Measurements from ENCODE around the gene CDH2. TPM values are rescaled to one million over a fixed set of nuclear protein-coding genes. Genes with fewer than 3 reads are reported as not detected.

CDH2 gene
- total RNA-seq, 1 experiment from 2014 or later, result 36.2 TPM

GRCh38 chr18:28212060-28212459, 35.1 kb upstream of the CDH2 start:
- H3K27ac Mint-ChIP-seq, result no peak overlapping the region
- no peak overlapping the region for H3K23ac ChIP-seq (ENCODE audit: insufficient read length, low read depth, low read length)
- H3K9me3 ChIP-seq (ENCODE audit: control insufficient read depth, low read depth, low read length), result no peaks in the 10 kb centered on the region
- no peaks in the 10 kb centered on the region for H3K27me3 Mint-ChIP-seq (ENCODE audit: low read depth)
- no peak overlapping the region for H2AK5ac ChIP-seq (ENCODE audit: insufficient read length, low read length)
- no peaks in the 10 kb centered on the region for H3K23me2 ChIP-seq (ENCODE audit: insufficient read length, low read depth, low read length, poor library complexity, severe bottlenecking)
- H4K5ac ChIP-seq (ENCODE audit: insufficient read length, low read depth, low read length), result no peak overlapping the region
- H3K79me2 ChIP-seq (ENCODE audit: insufficient read depth, low read length), result no peaks in the 10 kb centered on the region
- H3T11ph ChIP-seq (ENCODE audit: low read length), result no peak overlapping the region
- H3K4ac ChIP-seq (ENCODE audit: low read depth, low read length), result no peak overlapping the region
- H3K9ac ChIP-seq (ENCODE audit: extremely low read depth, insufficient read length, low read length), result no peak overlapping the region
- no peak overlapping the region for H2BK12ac ChIP-seq (ENCODE audit: insufficient read length, low read depth, low read length)
- H3K4me2 ChIP-seq (ENCODE audit: insufficient read depth, insufficient read length, low read length), result no peak overlapping the region
- H2BK120ac ChIP-seq (ENCODE audit: low read depth, low read length, poor library complexity, severe bottlenecking), result no peak overlapping the region
- H3K9me3 Mint-ChIP-seq, result no peaks in the 10 kb centered on the region
- no peak for TF ChIP-seq CTCF (conservative IDR thresholded peaks at IDR 0.05)
- no peak overlapping the region for H3K14ac ChIP-seq (ENCODE audit: insufficient read depth, low read length)
- H2AFZ ChIP-seq (ENCODE audit: low read length), result no peak overlapping the region
- no peaks in the 10 kb centered on the region for H3K4me1 Mint-ChIP-seq
- no peaks in the 10 kb centered on the region for H3K36me3 Mint-ChIP-seq (ENCODE audit: insufficient read depth in 1 of 3, low read depth in 3 of 3)
- no peak for DNase-seq
- H3K79me1 ChIP-seq (ENCODE audit: insufficient read depth, low read depth, low read length, poor library complexity, severe bottlenecking), result no peaks in the 10 kb centered on the region
- H3K27me3 ChIP-seq (ENCODE audit: insufficient read depth, low read length), result no peaks in the 10 kb centered on the region
- no peak overlapping the region for H2BK20ac ChIP-seq (ENCODE audit: low read depth, low read length, poor library complexity, severe bottlenecking)
- no peaks in the 10 kb centered on the region for H3K4me1 ChIP-seq (ENCODE audit: insufficient read depth, low read length)
- H2BK5ac ChIP-seq (ENCODE audit: insufficient read length, low read length), result no peak overlapping the region
- 100% methylated on average over 1 of the region's 3 CpGs for WGBS (ENCODE audit: extremely low coverage, insufficient read length, low lambda C conversion rate)
- no peaks in the 10 kb centered on the region for H4K20me1 ChIP-seq (ENCODE audit: control insufficient read depth, insufficient read depth, insufficient read length)
- no peak overlapping the region for H3K18ac ChIP-seq (ENCODE audit: insufficient read length, low read depth, low read length)
- no peak overlapping the region for H3K4me3 Mint-ChIP-seq
- no peak overlapping the region for H4K91ac ChIP-seq (ENCODE audit: insufficient read length, low read depth, low read length)
- H3K27ac ChIP-seq (ENCODE audit: insufficient read length, low read depth, low read length), result no peak overlapping the region
- H4K8ac ChIP-seq (replicated peaks; ENCODE audit: insufficient read length, low read depth, low read length), result no peak overlapping the region
- no peak overlapping the region for H2BK15ac ChIP-seq (ENCODE audit: low read depth, low read length)
- no peak overlapping the region for H3K56ac ChIP-seq (ENCODE audit: insufficient read length, low read depth, low read length)
